Kidney epithelial cell (primary cell): ENCODE results near the gene SHB. TPM values are rescaled to one million over a fixed set of nuclear protein-coding genes. Genes with fewer than 3 reads are reported as not detected.

ENCODE experiments used
- DNase-seq: peaks from one replicate; pipeline ENCODE4 v3.0.0-alpha.2; 2010; ENCODE audit warnings: low read depth
- H3K27me3 ChIP-seq: 2 replicates; pipeline ENCODE4 v1.6.0; 2011; ENCODE audit warnings: low read length; ENCODE audit not compliant: control insufficient read depth, insufficient read depth
- H3K36me3 ChIP-seq: 2 replicates; pipeline ENCODE4 v1.5.1; 2011; ENCODE audit warnings: low read length; ENCODE audit not compliant: control insufficient read depth, insufficient read depth
- H3K4me3 ChIP-seq: 2 replicates; pipeline ENCODE4 v1.5.1; 2011; ENCODE audit warnings: low read depth, mild to moderate bottlenecking, control low read depth, low read length
- total RNA-seq: library from RNA; depleted of rRNA; stranded (reverse); fragments of >200 nt; gene quantifications from 2 replicates; pipeline ENCODE4 v1.2.3, GENCODE V29; 2015
- TF ChIP-seq, protein P1 (sequence below): IDR thresholded peaks from 2 replicates; pipeline ENCODE4 v1.5.1; 2011; ENCODE audit warnings: mild to moderate bottlenecking, moderate library complexity, low read length, control low read depth, inconsistent platforms; ENCODE audit not compliant: insufficient read depth, poor library complexity, severe bottlenecking

SHB gene
- total RNA-seq, 1 donor from 2014 or later: 39.1 TPM

DNA sequence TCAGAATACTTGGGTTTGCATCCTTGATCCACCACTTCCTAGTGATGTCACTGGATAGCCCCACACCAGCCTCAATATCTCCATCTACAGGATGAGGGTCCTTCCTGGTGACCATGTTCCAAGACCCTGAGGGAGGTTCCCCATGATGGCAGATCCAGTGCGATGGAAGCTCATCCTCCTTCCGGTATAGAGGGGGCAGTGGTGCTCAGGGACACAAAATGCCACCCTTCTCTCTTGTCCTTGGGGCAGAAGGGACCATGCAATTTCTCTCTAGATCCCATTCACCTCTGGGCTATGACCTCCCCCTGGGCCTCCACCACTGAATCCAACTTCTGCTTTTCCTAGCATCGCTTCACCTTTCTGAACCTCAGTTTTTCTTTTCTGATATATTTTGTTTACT lies 159.7 kb downstream of the SHB start:
- Histone ChIP-seq H3K36me3 (no peaks in the 10 kb centered on the region), H3K4me3 (no peak overlapping the region), H3K27me3 (no peaks in the 10 kb centered on the region)
- TF ChIP-seq, protein P1, sequence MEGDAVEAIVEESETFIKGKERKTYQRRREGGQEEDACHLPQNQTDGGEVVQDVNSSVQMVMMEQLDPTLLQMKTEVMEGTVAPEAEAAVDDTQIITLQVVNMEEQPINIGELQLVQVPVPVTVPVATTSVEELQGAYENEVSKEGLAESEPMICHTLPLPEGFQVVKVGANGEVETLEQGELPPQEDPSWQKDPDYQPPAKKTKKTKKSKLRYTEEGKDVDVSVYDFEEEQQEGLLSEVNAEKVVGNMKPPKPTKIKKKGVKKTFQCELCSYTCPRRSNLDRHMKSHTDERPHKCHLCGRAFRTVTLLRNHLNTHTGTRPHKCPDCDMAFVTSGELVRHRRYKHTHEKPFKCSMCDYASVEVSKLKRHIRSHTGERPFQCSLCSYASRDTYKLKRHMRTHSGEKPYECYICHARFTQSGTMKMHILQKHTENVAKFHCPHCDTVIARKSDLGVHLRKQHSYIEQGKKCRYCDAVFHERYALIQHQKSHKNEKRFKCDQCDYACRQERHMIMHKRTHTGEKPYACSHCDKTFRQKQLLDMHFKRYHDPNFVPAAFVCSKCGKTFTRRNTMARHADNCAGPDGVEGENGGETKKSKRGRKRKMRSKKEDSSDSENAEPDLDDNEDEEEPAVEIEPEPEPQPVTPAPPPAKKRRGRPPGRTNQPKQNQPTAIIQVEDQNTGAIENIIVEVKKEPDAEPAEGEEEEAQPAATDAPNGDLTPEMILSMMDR: no peak
- DNase-seq: no peak

DNA sequence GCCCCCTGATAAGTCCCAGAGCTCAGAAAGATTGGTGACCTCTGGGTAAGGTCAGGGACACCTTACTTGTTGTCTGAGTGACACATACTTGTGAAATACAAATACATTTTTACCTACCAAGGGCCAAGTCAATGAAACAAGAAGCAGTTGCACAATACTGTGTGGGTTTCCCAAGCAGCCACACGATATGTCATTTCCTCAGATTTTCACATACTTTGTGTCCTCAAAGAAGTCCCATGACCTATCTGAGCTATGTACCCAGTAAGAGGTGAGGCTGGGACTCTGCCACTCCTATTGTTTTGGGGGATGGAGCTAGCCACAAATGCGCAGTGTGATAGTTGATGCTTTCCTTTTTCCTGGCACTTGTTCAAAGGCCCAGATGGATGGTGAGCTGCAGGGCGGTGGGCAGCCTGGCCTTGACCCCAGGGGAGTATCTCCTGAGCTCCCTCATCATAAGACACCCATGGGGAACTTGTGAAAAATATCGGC lies 160.3 kb downstream of the SHB start:
- H3K4me3 ChIP-seq: no peak overlapping the region
- H3K27me3 ChIP-seq: no peaks in the 10 kb centered on the region
- no peaks in the 10 kb centered on the region for H3K36me3 ChIP-seq
- no peak for DNase-seq
- TF ChIP-seq, protein P1: no peak

DNA sequence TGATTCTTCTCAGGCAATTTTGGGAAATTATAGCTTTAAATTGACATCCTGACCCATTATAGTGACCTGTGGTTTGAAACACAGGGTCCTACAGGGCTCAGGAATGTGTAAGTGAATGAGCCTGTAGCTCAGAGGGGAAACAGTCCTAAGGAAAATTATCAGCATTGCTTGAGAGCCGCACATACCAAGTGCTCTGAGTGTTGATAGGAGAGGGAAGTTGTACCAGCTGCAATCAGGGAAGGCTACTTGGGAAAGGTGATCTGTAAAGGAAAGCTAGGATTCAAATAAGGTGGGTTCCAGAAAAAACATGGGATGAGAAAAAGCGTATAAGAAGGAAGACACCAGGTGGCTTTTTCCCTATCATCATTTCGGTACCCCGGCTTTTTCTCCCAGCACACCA lies 160.7 kb downstream of the SHB start:
- Histone ChIP-seq H3K36me3 (no peaks in the 10 kb centered on the region), H3K27me3 (no peaks in the 10 kb centered on the region), H3K4me3 (no peak overlapping the region)
- DNase-seq: no peak
- TF ChIP-seq, protein P1: no peak

DNA sequence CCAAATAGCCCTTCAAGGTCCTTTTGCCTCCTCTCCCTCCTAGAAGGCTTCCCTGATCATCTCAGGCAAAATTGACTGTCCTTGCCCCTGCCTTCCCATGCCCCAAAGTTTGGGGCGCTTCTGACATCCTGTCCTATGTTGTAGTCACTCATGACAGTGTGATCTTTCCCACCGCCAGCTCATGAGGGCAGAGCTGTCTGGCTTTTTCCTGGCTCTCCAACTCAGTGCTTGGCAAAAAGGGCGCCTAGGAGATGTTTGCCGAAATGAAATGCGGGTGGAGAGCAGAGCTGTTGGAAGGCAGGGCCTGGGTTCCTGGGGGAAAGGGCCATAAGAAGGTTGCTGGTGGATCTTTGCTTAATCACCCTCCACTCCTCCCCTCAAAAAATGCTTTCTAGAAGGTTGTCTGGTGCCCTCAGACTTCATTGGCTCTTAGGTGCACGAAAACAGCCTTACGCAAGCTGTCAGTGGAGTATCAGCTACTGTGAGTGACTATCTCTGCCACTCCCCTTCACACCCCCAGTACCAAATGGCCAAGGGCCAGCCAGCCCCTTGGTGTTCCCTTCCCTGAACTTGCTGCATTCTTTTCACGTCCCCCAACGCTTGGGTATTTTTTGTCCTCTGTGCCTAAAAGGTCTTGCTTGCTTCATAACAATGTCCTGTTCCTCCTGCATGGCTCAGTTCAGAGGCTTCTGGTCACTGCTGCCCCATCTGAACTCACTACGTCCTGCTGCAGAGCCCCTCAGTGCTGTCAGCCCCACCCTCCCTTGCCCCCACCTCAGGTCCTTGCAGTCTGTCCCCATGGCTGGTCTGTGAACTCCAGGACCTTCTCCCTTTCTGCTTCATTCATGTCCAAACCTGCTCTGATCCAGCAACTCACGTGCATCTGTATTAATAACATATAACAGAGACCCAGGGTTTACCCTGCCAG lies 162.5 kb downstream of the SHB start:
- TF ChIP-seq, protein P1: no peak

DNA sequence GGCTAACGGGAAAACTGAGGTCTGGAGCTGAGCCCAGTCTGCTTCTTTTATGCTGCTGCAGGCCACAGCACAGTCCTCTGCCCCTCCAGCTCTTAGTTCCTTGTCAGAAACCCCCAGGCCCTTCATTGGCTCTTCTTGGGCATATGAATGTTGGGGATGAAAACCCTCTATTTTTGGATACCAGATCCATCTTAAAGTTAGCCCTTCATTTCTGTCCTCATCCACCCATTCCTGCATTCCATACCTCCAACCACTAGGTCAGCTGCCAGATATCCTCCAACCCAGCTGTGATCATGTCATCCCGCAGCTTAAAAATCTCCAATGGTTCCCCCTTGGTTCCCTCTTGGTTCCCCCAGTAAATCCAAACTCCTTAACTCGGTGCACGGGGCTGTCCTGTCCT lies 163.3 kb downstream of the SHB start:
- no peaks in the 10 kb centered on the region for H3K27me3 ChIP-seq
- no peaks in the 10 kb centered on the region for H3K36me3 ChIP-seq
- TF ChIP-seq, protein P1: no peak
- DNase-seq: no peak
- no peak overlapping the region for H3K4me3 ChIP-seq

More for the DNA sequence above, 162.5 kb downstream of the SHB start:
- Histone ChIP-seq H3K27me3 (no peaks in the 10 kb centered on the region), H3K36me3 (no peaks in the 10 kb centered on the region), H3K4me3 (no peak overlapping the region)
- DNase-seq: no peak
